Fibroblast of villous mesenchyme (primary cell): Measurements from ENCODE around the gene DNAJC1. TPM values are rescaled to one million over a fixed set of nuclear protein-coding genes. Genes with fewer than 3 reads are reported as not detected.

Source experiments
- DNase-seq: peaks from one replicate; pipeline ENCODE4 v3.0.0-alpha.2; 2010; ENCODE audit warnings: low read depth
- H3K4me3 ChIP-seq: 2 replicates; pipeline ENCODE4 v1.5.1; 2011; ENCODE audit warnings: low read depth, mild to moderate bottlenecking, low read length
- total RNA-seq: library from RNA; depleted of rRNA; stranded (reverse); fragments of >200 nt; gene quantifications from 2 replicates; pipeline ENCODE4 v1.2.3, GENCODE V29; 2012
- TF ChIP-seq, protein P1 (sequence below): IDR thresholded peaks from 2 replicates; pipeline ENCODE4 v1.5.1; 2012; ENCODE audit warnings: low read depth, mild to moderate bottlenecking, low read length; ENCODE audit not compliant: insufficient read depth

The DNAJC1 gene, protein sequence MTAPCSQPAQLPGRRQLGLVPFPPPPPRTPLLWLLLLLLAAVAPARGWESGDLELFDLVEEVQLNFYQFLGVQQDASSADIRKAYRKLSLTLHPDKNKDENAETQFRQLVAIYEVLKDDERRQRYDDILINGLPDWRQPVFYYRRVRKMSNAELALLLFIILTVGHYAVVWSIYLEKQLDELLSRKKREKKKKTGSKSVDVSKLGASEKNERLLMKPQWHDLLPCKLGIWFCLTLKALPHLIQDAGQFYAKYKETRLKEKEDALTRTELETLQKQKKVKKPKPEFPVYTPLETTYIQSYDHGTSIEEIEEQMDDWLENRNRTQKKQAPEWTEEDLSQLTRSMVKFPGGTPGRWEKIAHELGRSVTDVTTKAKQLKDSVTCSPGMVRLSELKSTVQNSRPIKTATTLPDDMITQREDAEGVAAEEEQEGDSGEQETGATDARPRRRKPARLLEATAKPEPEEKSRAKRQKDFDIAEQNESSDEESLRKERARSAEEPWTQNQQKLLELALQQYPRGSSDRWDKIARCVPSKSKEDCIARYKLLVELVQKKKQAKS
- total RNA-seq = 36.7 and 53.5 TPM in 2 replicates

DNA sequence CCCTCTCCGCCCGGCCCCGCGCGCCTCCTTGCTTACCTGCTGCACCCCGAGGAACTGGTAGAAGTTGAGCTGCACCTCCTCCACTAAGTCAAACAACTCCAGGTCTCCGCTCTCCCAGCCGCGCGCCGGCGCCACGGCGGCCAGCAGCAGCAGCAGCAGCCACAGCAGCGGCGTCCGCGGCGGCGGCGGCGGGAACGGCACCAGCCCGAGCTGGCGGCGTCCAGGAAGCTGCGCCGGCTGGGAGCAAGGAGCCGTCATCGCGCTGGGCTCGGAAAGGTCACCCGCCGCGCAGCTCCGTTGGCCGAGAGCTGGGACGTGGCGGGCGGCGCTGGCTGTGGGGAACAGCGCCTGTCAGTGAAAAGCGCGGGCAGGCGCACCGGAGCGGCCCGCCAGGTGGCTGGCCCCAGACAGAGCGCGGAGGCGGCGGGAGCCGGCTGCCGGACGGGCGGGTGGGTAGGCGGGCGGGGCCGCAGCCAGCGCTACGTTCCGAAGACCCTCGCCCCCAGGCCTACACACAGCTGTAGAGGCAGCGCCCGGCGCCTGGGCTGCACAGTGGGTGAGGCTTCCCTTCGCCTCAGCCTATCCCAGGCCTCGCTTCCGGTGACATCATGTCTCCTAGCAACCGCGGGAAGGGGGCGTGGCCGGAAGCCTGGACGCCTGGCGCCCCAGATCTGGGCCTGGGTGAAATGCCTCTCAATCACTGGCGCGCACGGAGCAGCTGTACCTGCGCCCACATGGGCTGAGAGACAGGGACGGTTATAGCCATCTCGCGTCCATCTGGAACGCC lies at the start of gene DNAJC1:
DNAJC1 (minus strand) TSS at position 554 of the 787 bp plus-strand sequence; CDS start at position 258, 296 bp downstream.
- TF ChIP-seq, protein P1, sequence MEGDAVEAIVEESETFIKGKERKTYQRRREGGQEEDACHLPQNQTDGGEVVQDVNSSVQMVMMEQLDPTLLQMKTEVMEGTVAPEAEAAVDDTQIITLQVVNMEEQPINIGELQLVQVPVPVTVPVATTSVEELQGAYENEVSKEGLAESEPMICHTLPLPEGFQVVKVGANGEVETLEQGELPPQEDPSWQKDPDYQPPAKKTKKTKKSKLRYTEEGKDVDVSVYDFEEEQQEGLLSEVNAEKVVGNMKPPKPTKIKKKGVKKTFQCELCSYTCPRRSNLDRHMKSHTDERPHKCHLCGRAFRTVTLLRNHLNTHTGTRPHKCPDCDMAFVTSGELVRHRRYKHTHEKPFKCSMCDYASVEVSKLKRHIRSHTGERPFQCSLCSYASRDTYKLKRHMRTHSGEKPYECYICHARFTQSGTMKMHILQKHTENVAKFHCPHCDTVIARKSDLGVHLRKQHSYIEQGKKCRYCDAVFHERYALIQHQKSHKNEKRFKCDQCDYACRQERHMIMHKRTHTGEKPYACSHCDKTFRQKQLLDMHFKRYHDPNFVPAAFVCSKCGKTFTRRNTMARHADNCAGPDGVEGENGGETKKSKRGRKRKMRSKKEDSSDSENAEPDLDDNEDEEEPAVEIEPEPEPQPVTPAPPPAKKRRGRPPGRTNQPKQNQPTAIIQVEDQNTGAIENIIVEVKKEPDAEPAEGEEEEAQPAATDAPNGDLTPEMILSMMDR = no peak
- H3K4me3 ChIP-seq = peak within 1 kb of the TSS; percentile 96
- peak; percentile 95 for DNase-seq

DNA sequence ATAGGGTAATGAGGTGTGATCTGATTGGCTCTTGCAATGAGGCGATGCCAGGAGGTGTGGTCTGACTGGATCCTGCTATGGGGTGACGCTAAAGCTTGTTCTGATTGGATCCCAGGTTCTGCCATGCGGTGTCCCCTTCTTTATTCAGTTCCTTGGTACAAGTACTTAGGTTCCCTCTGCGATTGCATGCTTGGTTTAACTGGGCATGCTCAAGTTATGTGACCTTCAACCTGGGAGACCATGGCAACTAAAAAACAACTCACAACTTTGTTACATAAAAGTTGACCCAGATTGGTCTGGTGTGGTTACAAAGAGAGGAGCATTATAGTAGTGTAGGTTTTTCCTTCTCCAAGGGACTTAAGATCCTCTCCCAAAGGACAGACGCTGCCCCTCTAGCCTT lies 49.5 kb upstream of the DNAJC1 start:
- TF ChIP-seq, protein P1 = no peak
- H3K4me3 ChIP-seq = no peak overlapping the region
- no peak for DNase-seq

DNA sequence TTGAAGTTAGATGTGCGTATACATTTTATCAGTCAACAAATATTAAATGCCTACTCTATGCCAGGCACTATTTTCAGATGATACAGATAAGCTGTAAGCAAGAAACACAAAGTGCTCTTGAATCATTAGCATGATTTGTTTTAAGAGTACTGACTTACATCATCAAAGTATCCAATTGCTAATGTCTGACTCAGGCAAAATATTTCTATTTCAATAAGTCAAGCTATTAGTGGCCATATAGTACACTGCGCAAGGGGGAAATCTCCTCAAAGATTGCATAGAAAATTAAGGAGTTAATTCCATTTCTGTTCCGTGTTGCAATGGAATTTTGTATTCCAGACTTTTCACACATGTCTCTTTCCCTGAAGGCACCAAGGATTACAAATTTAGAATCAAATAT lies 46.1 kb upstream of the DNAJC1 start:
- DNase-seq = no peak
- H3K4me3 ChIP-seq = no peak overlapping the region
- TF ChIP-seq, protein P1 = no peak

DNA sequence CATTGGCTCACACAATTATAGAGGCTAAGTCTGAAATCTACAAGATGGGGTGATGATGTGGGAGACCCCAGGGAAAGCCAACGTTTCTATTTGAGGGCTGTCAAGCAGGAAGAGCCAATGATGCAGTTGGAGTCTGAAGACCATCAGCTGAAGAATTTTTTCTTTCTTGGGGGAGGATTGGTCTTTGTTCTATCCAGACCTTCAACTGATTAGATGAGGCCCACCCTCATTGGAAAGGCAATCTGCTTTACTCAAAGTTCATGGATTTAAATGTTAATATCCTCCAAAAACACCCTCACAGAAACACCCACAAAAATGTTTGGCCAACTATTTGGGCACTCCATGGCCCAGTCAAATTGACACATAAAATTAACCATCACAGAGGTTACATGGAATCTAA lies 44.3 kb upstream of the DNAJC1 start:
- no peak overlapping the region for H3K4me3 ChIP-seq
- no peak for DNase-seq
- TF ChIP-seq, protein P1 = no peak

DNA sequence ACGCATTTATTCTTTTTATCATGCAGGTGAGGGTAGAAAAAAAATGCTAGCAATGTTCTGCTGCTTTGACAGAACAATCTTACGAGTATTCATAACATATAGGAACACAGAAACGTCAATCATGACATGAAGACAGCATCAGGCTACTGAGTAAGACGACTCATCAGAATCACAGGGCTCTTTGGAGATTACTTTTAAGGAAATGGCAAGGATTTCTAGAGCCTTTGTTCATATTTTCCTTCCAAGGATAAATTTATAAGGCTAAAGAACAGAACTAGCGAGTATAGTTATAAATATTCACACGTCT lies 39.8 kb upstream of the DNAJC1 start:
- TF ChIP-seq, protein P1 = no peak
- no peak overlapping the region for H3K4me3 ChIP-seq

DNA sequence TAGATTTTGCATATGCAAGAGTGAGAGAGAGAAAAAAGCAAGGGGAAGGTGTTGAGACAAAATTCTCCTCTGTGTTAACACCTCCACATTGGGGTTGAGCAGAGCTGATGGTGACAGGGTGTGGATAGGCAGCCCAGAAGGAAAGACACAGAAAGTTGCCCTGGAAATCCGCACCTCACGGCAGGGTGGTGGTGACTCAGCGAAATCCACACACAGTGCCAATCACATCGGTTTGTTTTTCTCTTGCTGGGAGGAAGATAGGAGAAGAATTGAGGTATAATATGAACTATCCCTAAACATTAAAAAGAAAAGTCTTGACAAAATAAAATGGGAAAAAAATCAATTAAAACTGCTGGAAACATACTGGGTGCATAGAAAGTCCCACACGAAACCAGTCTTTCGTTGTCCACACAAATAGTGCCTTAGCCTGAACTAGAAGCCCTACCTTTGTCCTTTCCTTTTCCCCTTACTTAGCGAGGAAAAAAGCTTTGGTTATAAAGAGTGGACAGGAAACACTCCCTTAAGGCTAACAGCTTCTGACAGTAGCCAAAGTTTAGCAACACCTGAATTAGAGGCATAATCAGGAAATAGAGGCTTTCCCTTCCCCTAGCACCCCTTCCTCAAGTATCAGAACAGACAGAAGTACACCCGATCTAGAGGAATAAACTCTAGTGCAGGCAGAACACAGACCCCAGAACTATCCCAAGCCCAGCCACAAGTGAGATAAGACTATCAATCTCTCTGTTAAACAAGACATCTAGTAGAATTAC lies 39.2 kb upstream of the DNAJC1 start:
- no peak for DNase-seq
- H3K4me3 ChIP-seq = no peak overlapping the region
- TF ChIP-seq, protein P1 = no peak

More for the DNA sequence above, 39.8 kb upstream of the DNAJC1 start:
- DNase-seq = no peak
